T-helper 17 cell (primary cell): ENCODE data around the gene COL18A1. TPM values are rescaled to one million over a fixed set of nuclear protein-coding genes. Genes with fewer than 3 reads are reported as not detected.
"Not testable (repeated sequence)": the region's sequence is repeated elsewhere in the genome, so short reads cannot be mapped to it uniquely, and the experiment has no call there.

ENCODE experiments used
- ATAC-seq: fragments of 150-1000 bp; cut with Tn5 transposase; 2 replicates; pipeline ENCODE4 v1.10.0; 2021; ENCODE audit warnings: mild to moderate bottlenecking, moderate library complexity
- DNase-seq, 3 donors: peaks; one replicate each; pipeline versions ENCODE4 v3.0.0 to v3.0.0-alpha.2; 2020 to 2021
- H3K9me3 ChIP-seq: one replicate; pipeline ENCODE4 v1.7.0; 2013; ENCODE audit warnings: low read length, mild to moderate bottlenecking; ENCODE audit not compliant: control insufficient read depth, poor library complexity, severe bottlenecking
- H3K27ac Mint-ChIP-seq: one replicate; pipeline ENCODE4 v1.8.0; 2022; ENCODE audit warnings: mild to moderate bottlenecking, moderate library complexity, mixed read lengths
- H3K27me3 Mint-ChIP-seq: one replicate; pipeline ENCODE4 v1.8.0; 2022; ENCODE audit warnings: mixed read lengths
- H3K36me3 Mint-ChIP-seq: one replicate; pipeline ENCODE4 v1.8.0; 2022; ENCODE audit warnings: low read depth, mixed read lengths
- H3K4me1 Mint-ChIP-seq: one replicate; pipeline ENCODE4 v1.8.0; 2022; ENCODE audit warnings: mild to moderate bottlenecking, mixed read lengths
- H3K4me3 Mint-ChIP-seq: one replicate; pipeline ENCODE4 v1.8.0; 2022; ENCODE audit warnings: mild to moderate bottlenecking, moderate library complexity, mixed read lengths
- total RNA-seq, 4 donors: library from RNA in 2 of 4; stranded (reverse) in 2 of 4; gene quantifications; one replicate each; pipeline ENCODE4 v1.2.3 and lab custom pipeline; 2022 to 2026

The COL18A1 gene
- total RNA-seq, 2 donors from 2014 or later: 5.4 to 17.1 TPM

- H3K9me3 ChIP-seq: no peaks in the 10 kb centered on the region
- ATAC-seq (no peak), DNase-seq (no peak)
- Mint-ChIP-seq H3K27ac (no peak overlapping the region), H3K4me3 (peak overlapping the region; percentile 59), H3K36me3 (peaks cover 2% of the 10 kb centered on the region), H3K4me1 (peaks cover 4% of the 10 kb centered on the region), H3K27me3 (peaks cover 21% of the 10 kb centered on the region)
These were observed 155.4 kb downstream of the COL18A1 start for GRCh38 chr21:45560106-45561021.

DNA sequence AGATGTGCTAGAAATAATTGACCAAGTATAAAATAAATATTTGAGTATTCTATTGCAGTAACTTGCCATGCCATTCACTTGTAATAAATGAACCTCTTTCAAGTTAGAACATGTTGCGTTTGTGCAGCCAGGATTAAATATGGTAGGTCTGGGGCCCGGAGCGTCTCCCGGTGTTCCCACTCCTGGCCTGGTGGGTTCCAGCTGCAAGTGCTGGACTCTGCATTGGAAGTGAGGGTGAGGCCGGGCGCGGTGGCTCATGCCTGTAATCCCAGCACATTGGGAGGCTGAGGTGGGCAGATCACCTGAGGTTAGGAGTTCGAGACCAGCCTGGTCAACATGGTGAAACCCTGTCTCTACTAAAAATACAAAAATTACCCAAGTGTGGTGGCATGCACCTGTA, 156.3 kb downstream of the COL18A1 start:
- not testable (repeated sequence) for DNase-seq, H3K27ac Mint-ChIP-seq, H3K36me3 Mint-ChIP-seq, H3K4me3 Mint-ChIP-seq, ATAC-seq, H3K9me3 ChIP-seq, H3K4me1 Mint-ChIP-seq
- peaks cover 21% of the 10 kb centered on the region for H3K27me3 Mint-ChIP-seq

GRCh38 chr21:45562402-45562801, 157.4 kb downstream of the COL18A1 start:
- ATAC-seq (no peak), DNase-seq (no peak)
- H3K27ac Mint-ChIP-seq: no peak overlapping the region
- no peaks in the 10 kb centered on the region for H3K9me3 ChIP-seq
- no peak overlapping the region for H3K4me3 Mint-ChIP-seq
- H3K4me1 Mint-ChIP-seq: peaks cover 4% of the 10 kb centered on the region
- peaks cover 2% of the 10 kb centered on the region for H3K36me3 Mint-ChIP-seq
- peaks cover 28% of the 10 kb centered on the region for H3K27me3 Mint-ChIP-seq

DNA sequence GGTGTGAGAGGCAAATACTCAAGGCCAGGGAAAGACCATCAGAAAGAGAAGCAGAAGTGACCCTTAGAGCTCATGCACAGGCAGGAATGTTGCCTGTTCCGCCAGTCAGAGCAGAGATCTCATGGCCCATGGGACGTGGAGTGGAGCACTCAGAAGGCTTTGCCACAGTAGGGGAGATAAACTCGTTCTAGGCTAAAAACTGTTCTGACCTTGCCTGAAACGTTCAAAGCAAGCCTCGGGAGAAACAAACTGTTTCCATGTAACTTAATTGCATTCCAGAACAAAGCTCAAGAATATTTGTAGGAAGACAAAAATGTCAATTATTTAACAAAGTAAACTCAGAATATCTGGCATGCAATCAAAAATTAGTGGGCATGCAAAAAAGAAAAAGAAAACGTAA, 158.0 kb downstream of the COL18A1 start:
- ATAC-seq (no peak), DNase-seq (no peak)
- Mint-ChIP-seq H3K27me3 (peaks cover 28% of the 10 kb centered on the region), H3K27ac (no peak overlapping the region), H3K36me3 (peaks cover 2% of the 10 kb centered on the region), H3K4me3 (no peak overlapping the region), H3K4me1 (peaks cover 4% of the 10 kb centered on the region)
- no peaks in the 10 kb centered on the region for H3K9me3 ChIP-seq

Other genes starting within 250 kb of the COL18A1 start
- 10 to 100 TPM; 48.5 to 66.4 TPM for gene POFUT2, start 117.3 kb upstream of the COL18A1 start, total RNA-seq
- gene SLC19A1, start 137.3 kb downstream of the COL18A1 start, total RNA-seq: 10 to 100 TPM; 10.8 to 13.7 TPM
- gene PCBP3, start 238.6 kb downstream of the COL18A1 start, total RNA-seq: 1 to 10 TPM in 1 of 2 donors, under 1 TPM in 1; 0.91 to 4.2 TPM